HEK293T (cell line): Measurements from ENCODE around the gene STYXL1.

Experiments used
- CTBP1 ChIP-seq: fragments of 450-650 bp; IDR thresholded peaks from 2 replicates; pipeline ENCODE4 v1.6.1; 2016; ENCODE audit warnings: borderline replicate concordance
- ELF4 ChIP-seq: fragments of 450-650 bp; IDR thresholded peaks from 2 replicates; pipeline ENCODE4 v1.6.1; 2017; ENCODE audit warnings: antibody characterized with exemption
- FOXK2 ChIP-seq: fragments of 450-650 bp; IDR thresholded peaks from 2 replicates; pipeline ENCODE4 v1.6.1; 2016; ENCODE audit warnings: mild to moderate bottlenecking
- HDGF ChIP-seq: fragments of 450-650 bp; IDR thresholded peaks from 2 replicates; pipeline ENCODE4 v1.6.1; 2017; ENCODE audit warnings: antibody characterized with exemption, borderline replicate concordance
- L3MBTL2 ChIP-seq: fragments of 450-650 bp; conservative IDR thresholded peaks from 2 replicates; pipeline ENCODE4 v1.6.1; 2016; ENCODE audit warnings: mild to moderate bottlenecking
- SP1 ChIP-seq: fragments of 450-650 bp; IDR thresholded peaks from 2 replicates; pipeline ENCODE4 v1.6.1; 2017
- SUZ12 ChIP-seq: fragments of 450-650 bp; IDR thresholded peaks from 2 replicates; pipeline ENCODE4 v1.6.1; 2016; ENCODE audit warnings: mild to moderate bottlenecking
- ZNF384 ChIP-seq: fragments of 450-650 bp; IDR thresholded peaks from 2 replicates; pipeline ENCODE4 v1.6.1; 2016

GRCh38 chr7:76060842-76061241 is 13.0 kb upstream of the STYXL1 start:
- TF ChIP-seq ELF4: no peak
- TF ChIP-seq L3MBTL2: no peak
- no peak for TF ChIP-seq SP1
- TF ChIP-seq ZNF384: no peak
- no peak for TF ChIP-seq SUZ12
- no peak for TF ChIP-seq CTBP1
- TF ChIP-seq FOXK2: no peak
- no peak for TF ChIP-seq HDGF
